WI38 (cell line): ENCODE results near the gene LRP3.
"Not testable (repeated sequence)": the region's sequence is repeated elsewhere in the genome, so short reads cannot be mapped to it uniquely, and the experiment has no call there.

ENCODE experiments used
- H3K4me3 ChIP-seq: 2 replicates; pipeline ENCODE4 v1.5.1; 2011; ENCODE audit warnings: low read depth, mild to moderate bottlenecking, control low read depth, low read length
- TF ChIP-seq, protein P1 (sequence below): IDR thresholded peaks from 2 replicates; pipeline ENCODE4 v1.5.1; 2012; ENCODE audit warnings: low read depth, mild to moderate bottlenecking, control low read depth, low read length

The LRP3 gene

DNA sequence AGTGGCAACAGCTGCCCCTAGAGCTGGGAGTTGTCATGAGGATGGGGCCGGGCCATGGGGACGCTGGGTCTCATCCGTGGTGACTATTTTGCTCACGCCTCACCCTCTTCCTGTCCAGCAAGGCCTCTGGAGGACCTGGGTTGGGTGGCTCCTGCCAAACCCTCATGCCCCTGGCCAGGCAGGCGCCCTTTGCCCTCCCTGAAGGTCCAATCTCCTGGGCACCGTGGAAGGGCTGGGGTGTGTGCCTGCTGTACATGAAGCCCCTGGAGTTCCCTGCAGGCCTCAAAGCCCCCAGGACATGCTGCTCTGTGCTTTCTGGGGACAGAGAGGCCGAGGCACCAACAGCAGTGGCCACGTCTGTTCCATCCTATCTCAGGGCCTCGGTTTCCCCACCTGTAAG is 13.8 kb downstream of the LRP3 start:
- TF ChIP-seq, protein P1, sequence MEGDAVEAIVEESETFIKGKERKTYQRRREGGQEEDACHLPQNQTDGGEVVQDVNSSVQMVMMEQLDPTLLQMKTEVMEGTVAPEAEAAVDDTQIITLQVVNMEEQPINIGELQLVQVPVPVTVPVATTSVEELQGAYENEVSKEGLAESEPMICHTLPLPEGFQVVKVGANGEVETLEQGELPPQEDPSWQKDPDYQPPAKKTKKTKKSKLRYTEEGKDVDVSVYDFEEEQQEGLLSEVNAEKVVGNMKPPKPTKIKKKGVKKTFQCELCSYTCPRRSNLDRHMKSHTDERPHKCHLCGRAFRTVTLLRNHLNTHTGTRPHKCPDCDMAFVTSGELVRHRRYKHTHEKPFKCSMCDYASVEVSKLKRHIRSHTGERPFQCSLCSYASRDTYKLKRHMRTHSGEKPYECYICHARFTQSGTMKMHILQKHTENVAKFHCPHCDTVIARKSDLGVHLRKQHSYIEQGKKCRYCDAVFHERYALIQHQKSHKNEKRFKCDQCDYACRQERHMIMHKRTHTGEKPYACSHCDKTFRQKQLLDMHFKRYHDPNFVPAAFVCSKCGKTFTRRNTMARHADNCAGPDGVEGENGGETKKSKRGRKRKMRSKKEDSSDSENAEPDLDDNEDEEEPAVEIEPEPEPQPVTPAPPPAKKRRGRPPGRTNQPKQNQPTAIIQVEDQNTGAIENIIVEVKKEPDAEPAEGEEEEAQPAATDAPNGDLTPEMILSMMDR = no peak
- no peak overlapping the region for H3K4me3 ChIP-seq

DNA sequence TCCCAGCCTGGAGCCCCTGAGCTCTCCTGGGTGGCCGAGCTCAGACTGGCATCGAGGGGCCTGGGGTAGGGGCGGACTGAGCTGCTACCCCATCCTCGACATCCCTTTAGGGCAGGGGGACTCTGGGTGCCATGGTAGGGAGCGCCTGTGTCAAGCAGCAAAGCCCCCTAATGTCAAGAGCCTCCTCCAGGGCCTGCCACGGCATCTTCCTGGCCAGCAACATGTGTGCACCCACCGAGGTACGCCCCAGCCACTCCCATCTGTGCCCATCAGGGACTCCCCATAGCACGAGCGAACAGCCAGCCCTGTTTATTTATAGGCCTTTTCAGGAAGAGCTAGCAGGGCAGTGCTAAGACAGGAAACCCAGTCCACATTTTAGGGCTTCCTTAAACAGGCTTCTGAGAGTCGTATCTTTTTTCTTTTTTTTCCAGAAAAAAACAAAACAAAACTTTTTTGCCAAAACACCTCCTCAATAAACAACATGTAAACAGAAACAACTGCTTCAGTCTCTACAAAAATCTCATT is 14.3 kb downstream of the LRP3 start:
- no peak overlapping the region for H3K4me3 ChIP-seq
- TF ChIP-seq, protein P1 = no peak

GRCh38 chr19:33208904-33209849 is 15.0 kb downstream of the LRP3 start:
- no peak overlapping the region for H3K4me3 ChIP-seq
- TF ChIP-seq, protein P1 = no peak

DNA sequence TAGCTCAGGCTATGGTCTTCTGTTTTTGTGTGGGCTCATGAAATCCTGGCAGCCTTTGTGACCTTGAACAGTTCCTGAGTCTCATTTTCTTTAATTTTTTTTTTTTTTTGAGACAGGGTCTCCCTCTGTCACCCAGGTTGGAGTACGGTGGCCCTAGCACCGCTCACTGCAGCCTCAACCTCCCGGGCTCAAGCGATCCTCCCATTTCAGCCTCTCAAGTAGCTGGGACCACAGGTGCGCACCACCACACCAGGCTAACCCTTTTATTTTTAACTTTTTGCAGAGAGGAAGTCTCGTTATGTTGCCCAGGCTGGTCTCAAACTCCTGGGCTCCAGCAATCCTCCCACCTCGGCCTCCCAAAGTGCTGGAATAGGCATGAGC is 15.7 kb downstream of the LRP3 start:
- not testable (repeated sequence) for H3K4me3 ChIP-seq

DNA sequence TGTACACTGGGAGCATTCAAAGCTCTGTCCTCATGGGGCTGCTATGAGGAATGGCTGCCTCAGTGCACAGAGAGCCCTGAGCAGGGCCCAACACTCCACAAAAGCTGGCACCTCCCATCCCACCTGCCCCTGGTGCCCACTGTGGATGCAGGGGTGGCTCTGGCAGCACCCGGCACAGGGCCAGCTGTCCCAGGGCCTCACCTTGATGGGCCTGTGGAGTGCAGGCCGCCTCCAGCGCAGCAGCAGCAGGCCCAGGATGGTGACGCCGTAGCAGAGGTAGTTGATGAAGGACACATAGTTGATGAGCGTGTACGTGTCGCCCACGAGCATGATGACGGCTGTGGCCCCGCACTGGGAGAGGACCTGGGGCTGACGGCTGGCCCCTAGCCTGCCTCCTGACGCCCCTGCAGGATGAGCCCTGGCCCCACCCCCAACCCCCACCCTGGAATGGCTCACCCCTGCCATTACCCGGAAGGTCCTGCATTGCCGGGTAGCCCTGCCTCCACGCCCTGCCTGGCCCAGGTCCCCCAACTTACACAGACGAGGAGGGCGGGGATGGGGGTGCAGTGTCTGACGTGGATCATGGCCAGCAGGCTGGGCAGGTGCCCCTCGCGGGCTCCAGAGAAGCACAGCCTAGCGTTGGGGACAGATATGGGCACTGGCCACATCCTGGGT is 16.3 kb downstream of the LRP3 start:
- TF ChIP-seq, protein P1 = no peak
- no peak overlapping the region for H3K4me3 ChIP-seq

GRCh38 chr19:33211794-33212435 is 17.8 kb downstream of the LRP3 start:
- H3K4me3 ChIP-seq = no peak overlapping the region
- TF ChIP-seq, protein P1 = no peak

GRCh38 chr19:33212436-33213172 is 18.5 kb downstream of the LRP3 start:
- TF ChIP-seq, protein P1 = no peak
- H3K4me3 ChIP-seq = no peak overlapping the region
